Uterus (tissue), 2 donors: ENCODE measurements around the gene LXN.

Experiments used
- CTCF ChIP-seq, 4 experiments: fragments of 200-600 bp in 2 of 4; fragments of 450-650 bp in 2 of 4; sonication (generic) in 2 of 4; IDR thresholded peaks; one replicate each; pipeline ENCODE4 v1.5.1; 2016 to 2019; ENCODE audit warnings: antibody characterized with exemption in 4 of 4, mild to moderate bottlenecking in 2 of 4, moderate library complexity in 1 of 4
- POLR2A ChIP-seq, 2 donors: fragments of 450-650 bp; IDR thresholded peaks; one replicate each; pipeline ENCODE4 v1.6.1; 2016; ENCODE audit warnings: antibody characterized with exemption in 2 of 2, mild to moderate bottlenecking in 1 of 2, moderate library complexity in 1 of 2

- TF ChIP-seq CTCF (IDR thresholded peaks at IDR 0.05), result no peak
- no peak for TF ChIP-seq POLR2A (IDR thresholded peaks at IDR 0.05)
Observed at GRCh38 chr3:158696618-158697017, 24.2 kb upstream of the LXN start.
